ENCODE data around the gene WIPF2. TPM values are rescaled to one million over a fixed set of nuclear protein-coding genes. Genes with fewer than 3 reads are reported as not detected.

Gene WIPF2
- total and polyA plus RNA-seq, 4 donors = 10.6 to 34.5 (median 14.9) TPM

DNA sequence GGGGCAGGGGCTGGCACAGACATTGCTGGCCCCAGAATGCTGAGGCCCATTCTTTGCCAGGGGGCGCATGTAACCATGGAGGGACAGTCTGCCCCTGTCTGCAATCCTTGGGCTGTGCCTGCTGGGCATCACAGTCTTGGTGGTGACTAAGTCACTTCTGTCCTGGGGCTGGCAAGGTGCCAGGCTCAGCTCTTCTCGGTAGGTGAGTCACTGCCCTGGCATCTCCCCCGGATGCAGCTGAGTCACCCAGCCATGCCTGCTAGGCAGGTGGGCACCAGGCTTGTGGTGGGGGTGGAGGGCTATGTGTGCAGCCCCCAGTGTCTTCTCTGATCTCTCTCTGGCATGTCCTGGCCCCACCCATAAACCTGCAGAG is 95.5 kb downstream of the WIPF2 start:
- TF ChIP-seq CTCF (IDR thresholded peaks at IDR 0.05; ENCODE audit: control extremely low read depth, extremely low read depth) = no peak
- peak; percentile 3 for ATAC-seq (ENCODE audit: insufficient read depth, low FRiP score)

DNA sequence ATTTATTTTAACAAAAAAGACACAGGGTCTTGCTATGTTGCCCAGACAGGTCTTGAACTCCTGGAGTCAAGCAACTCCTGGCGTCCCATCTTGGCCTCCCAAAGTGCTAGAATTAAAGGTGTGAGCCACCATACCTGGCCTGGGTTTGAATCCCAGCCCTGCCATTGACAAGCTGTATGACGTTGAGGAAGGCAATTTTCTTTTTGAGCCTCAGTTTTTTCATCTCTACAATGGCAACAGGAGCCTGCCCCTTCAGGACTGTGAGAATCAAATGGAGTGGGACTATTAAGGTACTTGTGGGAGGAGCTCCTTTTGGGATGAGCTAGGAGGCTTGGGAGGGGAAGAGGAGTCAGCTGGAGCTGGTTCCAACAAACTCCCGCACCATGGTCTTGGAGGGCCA is 96.1 kb downstream of the WIPF2 start:
- TF ChIP-seq CTCF (IDR thresholded peaks at IDR 0.05; ENCODE audit: control extremely low read depth, extremely low read depth) = no peak
- WGBS, 2 donors = 82 to 91% methylated on average over 3 of the region's 3 CpGs

More for the DNA sequence above, 95.5 kb downstream of the WIPF2 start:
- Histone ChIP-seq H3K4me3 (no peak overlapping the region), H3K27ac (ENCODE audit: low read depth in 1 of 2, low read length in 1 of 2) (peak overlapping the region; percentile 47 to 86), H3K9ac (ENCODE audit: insufficient read depth in 1 of 2, low read length in 2 of 2) (no peak overlapping the region), H3K27me3 (ENCODE audit: control insufficient read depth in 3 of 3, insufficient read depth in 3 of 3, low read length in 2 of 3) (no peaks in the 10 kb centered on the region), H3K4me1 (ENCODE audit: control insufficient read depth in 5 of 5, insufficient read depth in 5 of 5, low read length in 5 of 5) (peaks cover 34 to 82% (median 64%) of the 10 kb centered on the region in 5 donors), H3K36me3 (ENCODE audit: control insufficient read depth in 4 of 4, insufficient read depth in 4 of 4, low read length in 4 of 4) (no peaks in the 10 kb centered on the region), H3K9me3 (ENCODE audit: control insufficient read depth in 4 of 4, insufficient read depth in 3 of 4, low read length in 3 of 4) (no peaks in the 10 kb centered on the region)
- peak in 2 of 3 donors; percentile 59 to 69 for DNase-seq
- WGBS, 2 donors = 20 to 24% methylated on average over 3 of the region's 3 CpGs

GRCh38 chr17:40315678-40316570 is 96.8 kb downstream of the WIPF2 start:
- H3K36me3 ChIP-seq (ENCODE audit: control insufficient read depth in 4 of 4, insufficient read depth in 4 of 4, low read length in 4 of 4) = no peaks in the 10 kb centered on the region
- H3K27me3 ChIP-seq (ENCODE audit: control insufficient read depth in 3 of 3, insufficient read depth in 3 of 3, low read length in 2 of 3) = no peaks in the 10 kb centered on the region
- peak in 1 of 3 donors; percentile 21 for DNase-seq
- 43% methylated on average over 9 of the region's 9 CpGs for WGBS, 2 donors
- peak overlapping the region in 1 of 2 donors; percentile 78 for H3K9ac ChIP-seq (ENCODE audit: insufficient read depth in 1 of 2, low read length in 2 of 2)
- peaks cover 29 to 81% (median 67%) of the 10 kb centered on the region in 5 donors for H3K4me1 ChIP-seq (ENCODE audit: control insufficient read depth in 5 of 5, insufficient read depth in 5 of 5, low read length in 5 of 5)
- no peak for ATAC-seq (ENCODE audit: insufficient read depth, low FRiP score)
- peak overlapping the region; percentile 86 for H3K27ac ChIP-seq (ENCODE audit: low read depth in 1 of 2, low read length in 1 of 2)
- H3K9me3 ChIP-seq (ENCODE audit: control insufficient read depth in 4 of 4, insufficient read depth in 3 of 4, low read length in 3 of 4) = no peaks in the 10 kb centered on the region
- H3K4me3 ChIP-seq = no peak overlapping the region
- TF ChIP-seq CTCF (IDR thresholded peaks at IDR 0.05; ENCODE audit: control extremely low read depth, extremely low read depth) = no peak

More for the DNA sequence above, 96.1 kb downstream of the WIPF2 start:
- Histone ChIP-seq H3K4me1 (ENCODE audit: control insufficient read depth in 5 of 5, insufficient read depth in 5 of 5, low read length in 5 of 5) (peaks cover 31 to 81% (median 63%) of the 10 kb centered on the region in 5 donors), H3K27me3 (ENCODE audit: control insufficient read depth in 3 of 3, insufficient read depth in 3 of 3, low read length in 2 of 3) (no peaks in the 10 kb centered on the region), H3K9ac (ENCODE audit: insufficient read depth in 1 of 2, low read length in 2 of 2) (peak overlapping the region in 1 of 2 donors; percentile 19), H3K9me3 (ENCODE audit: control insufficient read depth in 4 of 4, insufficient read depth in 3 of 4, low read length in 3 of 4) (no peaks in the 10 kb centered on the region), H3K36me3 (ENCODE audit: control insufficient read depth in 4 of 4, insufficient read depth in 4 of 4, low read length in 4 of 4) (no peaks in the 10 kb centered on the region), H3K4me3 (no peak overlapping the region), H3K27ac (ENCODE audit: low read depth in 1 of 2, low read length in 1 of 2) (peak overlapping the region in 1 of 2 donors; percentile 86)
- DNase-seq (no peak), ATAC-seq (ENCODE audit: insufficient read depth, low FRiP score) (no peak)
